CD4-positive, alpha-beta memory T cell (primary cell): ENCODE measurements around the gene CYB5R4. TPM values are rescaled to one million over a fixed set of nuclear protein-coding genes. Genes with fewer than 3 reads are reported as not detected.
"Not testable (repeated sequence)": the region's sequence is repeated elsewhere in the genome, so short reads cannot be mapped to it uniquely, and the experiment has no call there.

Experiments
- CTCF ChIA-PET: fragments of 350-600 bp; sonication (Branson Sonifier 250); formaldehyde crosslinking; loops from one replicate; lab custom pipeline; 2021; ENCODE audit warnings: inconsistent platforms; ENCODE audit not compliant: partially characterized antibody; lab: Charles Lee
- POLR2A ChIA-PET: fragments of 350-600 bp; sonication (Branson Sonifier 250); formaldehyde crosslinking; loops from one replicate; lab custom pipeline; 2021; ENCODE audit not compliant: partially characterized antibody; lab: Charles Lee
- DNase-seq, 5 donors: peaks; one replicate each; pipeline versions ENCODE4 v3.0.0 to v3.0.0-alpha.2; 2020 to 2022; ENCODE audit warnings: mixed read lengths in 1 of 5
- H3K27ac ChIP-seq: one replicate; pipeline ENCODE4 v1.7.0; 2013; ENCODE audit warnings: low read depth, low read length
- H3K27me3 ChIP-seq: 2 replicates; pipeline ENCODE4 v1.7.0; 2013; ENCODE audit warnings: mild to moderate bottlenecking, low read length, moderate library complexity; ENCODE audit not compliant: insufficient read depth
- H3K36me3 ChIP-seq: 2 replicates; pipeline ENCODE4 v1.7.0; 2013; ENCODE audit warnings: mild to moderate bottlenecking, low read length, moderate library complexity; ENCODE audit not compliant: insufficient read depth
- H3K4me1 ChIP-seq: 2 replicates; pipeline ENCODE4 v1.7.0; 2013; ENCODE audit warnings: mild to moderate bottlenecking, low read length, moderate library complexity; ENCODE audit not compliant: insufficient read depth
- H3K4me3 ChIP-seq, 2 donors: one replicate each; pipeline ENCODE4 v1.7.0; 2013; ENCODE audit warnings: low read length in 2 of 2, mild to moderate bottlenecking in 1 of 2
- H3K9me3 ChIP-seq, 2 donors: one replicate each; pipeline ENCODE4 v1.7.0; 2013; ENCODE audit warnings: low read length in 2 of 2, control low read depth in 1 of 2; ENCODE audit not compliant: control insufficient read depth in 1 of 2
- H3K27ac Mint-ChIP-seq, 7 donors: one replicate each; pipeline ENCODE4 v1.8.0; 2020 to 2021; ENCODE audit warnings: mixed read lengths in 7 of 7, mild to moderate bottlenecking in 6 of 7, inconsistent platforms in 3 of 7, moderate library complexity in 3 of 7
- H3K27me3 Mint-ChIP-seq, 2 donors: one replicate each; pipeline ENCODE4 v1.8.0; 2020 to 2021; ENCODE audit warnings: mixed read lengths in 2 of 2
- H3K36me3 Mint-ChIP-seq, 2 donors: one replicate each; pipeline ENCODE4 v1.8.0; 2020 to 2021; ENCODE audit warnings: mixed read lengths in 2 of 2, inconsistent platforms in 1 of 2, mild to moderate bottlenecking in 1 of 2
- H3K4me1 Mint-ChIP-seq, 4 donors: one replicate each; pipeline ENCODE4 v1.8.0; 2020 to 2021; ENCODE audit warnings: mixed read lengths in 4 of 4, mild to moderate bottlenecking in 1 of 4
- H3K4me3 Mint-ChIP-seq, 8 donors: one replicate each; pipeline ENCODE4 v1.8.0; 2020 to 2021; ENCODE audit warnings: mixed read lengths in 8 of 8, mild to moderate bottlenecking in 7 of 8, moderate library complexity in 6 of 8, inconsistent platforms in 3 of 8
- H3K9me3 Mint-ChIP-seq, 8 donors: one replicate each; pipeline ENCODE4 v1.8.0; 2020 to 2021; ENCODE audit warnings: mixed read lengths in 8 of 8, mild to moderate bottlenecking in 5 of 8, inconsistent platforms in 3 of 8, moderate library complexity in 1 of 8
- intact Hi-C: fragments of 100-400 bp; cut with micrococcal nuclease; formaldehyde crosslinking; loops from one replicate; pipeline ENCODE4 v1.15.1; 2023
- polyA plus RNA-seq, 2 donors: library from polyadenylated mRNA; unstranded; fragments of 300-500 nt; fragmentation: Illumina TruSeq; gene quantifications; one replicate each; pipeline ENCODE4 v1.2.3, GENCODE V29; 2021
- total RNA-seq, 2 experiments: library from RNA; stranded (reverse); gene quantifications; one replicate each; pipeline ENCODE4 v1.2.3, GENCODE V29; 2021

CYB5R4 gene
- total and polyA plus RNA-seq, 4 experiments from 2014 or later = 24.0 to 45.2 (median 29.1) TPM

GRCh38 chr6:83928286-83928685 lies 68.8 kb downstream of the CYB5R4 start:
- Histone ChIP-seq H3K4me1 (no peaks in the 10 kb centered on the region), H3K36me3 (peaks cover 13% of the 10 kb centered on the region), H3K27ac (no peak overlapping the region), H3K27me3 (no peaks in the 10 kb centered on the region), H3K9me3 (no peaks in the 10 kb centered on the region), H3K4me3 (no peak overlapping the region)
- CTCF ChIA-PET = no interaction called here
- Mint-ChIP-seq H3K36me3 (peaks cover 70 to 73% of the 10 kb centered on the region in 2 donors), H3K4me3 (no peak overlapping the region), H3K9me3 (peaks cover 0 to 2% (median 0%) of the 10 kb centered on the region in 8 donors), H3K27ac (no peak overlapping the region), H3K4me1 (no peaks in the 10 kb centered on the region), H3K27me3 (no peaks in the 10 kb centered on the region)
- intact Hi-C loops = no loop called here
- POLR2A ChIA-PET = no interaction called here
- DNase-seq = no peak

GRCh38 chr6:83946201-83946833 lies 86.8 kb downstream of the CYB5R4 start:
- DNase-seq = not testable (repeated sequence)

GRCh38 chr6:83947983-83948382 lies 88.5 kb downstream of the CYB5R4 start:
- H3K36me3 ChIP-seq, H3K9me3 ChIP-seq, POLR2A ChIA-PET, H3K4me3 Mint-ChIP-seq, H3K4me1 Mint-ChIP-seq, intact Hi-C loops, H3K27me3 Mint-ChIP-seq, H3K27ac ChIP-seq, H3K4me3 ChIP-seq, H3K4me1 ChIP-seq, H3K27me3 ChIP-seq, DNase-seq, H3K27ac Mint-ChIP-seq, CTCF ChIA-PET: not testable (repeated sequence)
- Mint-ChIP-seq H3K9me3 (peaks cover 3 to 49% (median 31%) of the 10 kb centered on the region in 8 donors), H3K36me3 (peaks cover 53 to 55% of the 10 kb centered on the region in 2 donors)

More at GRCh38 chr6:83946201-83946833, 86.8 kb downstream of the CYB5R4 start:
- H3K36me3 ChIP-seq, H3K27me3 ChIP-seq, H3K4me1 ChIP-seq, H3K27ac Mint-ChIP-seq, POLR2A ChIA-PET, intact Hi-C loops, H3K27me3 Mint-ChIP-seq, H3K4me3 ChIP-seq, H3K4me1 Mint-ChIP-seq, H3K27ac ChIP-seq, CTCF ChIA-PET, H3K9me3 ChIP-seq, H3K4me3 Mint-ChIP-seq: not testable (repeated sequence)
- H3K36me3 Mint-ChIP-seq = peaks cover 53 to 55% of the 10 kb centered on the region in 2 donors
- peaks cover 3 to 53% (median 33%) of the 10 kb centered on the region in 8 donors for H3K9me3 Mint-ChIP-seq

- Histone ChIP-seq H3K4me1 (no peaks in the 10 kb centered on the region), H3K27me3 (no peaks in the 10 kb centered on the region), H3K36me3 (no peaks in the 10 kb centered on the region), H3K27ac (no peak overlapping the region), H3K4me3 (no peak overlapping the region), H3K9me3 (peaks cover 0 to 5% of the 10 kb centered on the region in 2 donors)
- H3K4me3 Mint-ChIP-seq = no peak overlapping the region
- H3K9me3 Mint-ChIP-seq = peaks cover 3 to 44% (median 27%) of the 10 kb centered on the region in 8 donors
- H3K27me3 Mint-ChIP-seq = no peaks in the 10 kb centered on the region
- CTCF ChIA-PET = no interaction called here
- intact Hi-C loops = no loop called here
- no peak for DNase-seq
- no peak overlapping the region for H3K27ac Mint-ChIP-seq
- POLR2A ChIA-PET = no interaction called here
- peaks cover 52 to 56% of the 10 kb centered on the region in 2 donors for H3K36me3 Mint-ChIP-seq
- no peaks in the 10 kb centered on the region for H3K4me1 Mint-ChIP-seq
Observed at GRCh38 chr6:83948851-83949250, 89.4 kb downstream of the CYB5R4 start.

GRCh38 chr6:83951423-83951822 lies 91.9 kb downstream of the CYB5R4 start:
- H3K27ac ChIP-seq, H3K9me3 ChIP-seq, CTCF ChIA-PET, H3K27me3 ChIP-seq, H3K36me3 ChIP-seq, POLR2A ChIA-PET, H3K4me1 ChIP-seq, DNase-seq, intact Hi-C loops, H3K27me3 Mint-ChIP-seq, H3K4me3 ChIP-seq, H3K27ac Mint-ChIP-seq, H3K4me3 Mint-ChIP-seq, H3K4me1 Mint-ChIP-seq: not testable (repeated sequence)
- peaks cover 54 to 55% of the 10 kb centered on the region in 2 donors for H3K36me3 Mint-ChIP-seq
- peaks cover 0 to 19% (median 10%) of the 10 kb centered on the region in 8 donors for H3K9me3 Mint-ChIP-seq

- H3K36me3 Mint-ChIP-seq = peaks cover 47 to 61% of the 10 kb centered on the region in 2 donors
- no peak for DNase-seq
- H3K27ac Mint-ChIP-seq = no peak overlapping the region
- H3K4me3 Mint-ChIP-seq = no peak overlapping the region
- Histone ChIP-seq H3K9me3 (peaks cover 0 to under 1% of the 10 kb centered on the region in 2 donors), H3K27me3 (no peaks in the 10 kb centered on the region), H3K36me3 (no peaks in the 10 kb centered on the region), H3K4me3 (no peak overlapping the region), H3K4me1 (no peaks in the 10 kb centered on the region), H3K27ac (no peak overlapping the region)
- H3K4me1 Mint-ChIP-seq = no peaks in the 10 kb centered on the region
- ChIA-PET CTCF (no interaction called here), POLR2A (no interaction called here)
- intact Hi-C loops = no loop called here
- no peaks in the 10 kb centered on the region for H3K27me3 Mint-ChIP-seq
- H3K9me3 Mint-ChIP-seq = peaks cover 0 to 6% (median under 1%) of the 10 kb centered on the region in 8 donors
Observed at GRCh38 chr6:83952830-83953229, 93.3 kb downstream of the CYB5R4 start.

GRCh38 chr6:83954371-83954770 lies 94.9 kb downstream of the CYB5R4 start:
- Histone ChIP-seq H3K9me3 (no peaks in the 10 kb centered on the region), H3K4me1 (no peaks in the 10 kb centered on the region), H3K36me3 (peaks cover 5% of the 10 kb centered on the region), H3K27me3 (no peaks in the 10 kb centered on the region), H3K4me3 (no peak overlapping the region), H3K27ac (no peak overlapping the region)
- Mint-ChIP-seq H3K4me1 (no peaks in the 10 kb centered on the region), H3K27ac (no peak overlapping the region), H3K4me3 (no peak overlapping the region), H3K27me3 (no peaks in the 10 kb centered on the region), H3K36me3 (peaks cover 56 to 71% of the 10 kb centered on the region in 2 donors), H3K9me3 (peaks cover 0 to 3% (median 0%) of the 10 kb centered on the region in 8 donors)
- CTCF ChIA-PET = no interaction called here
- intact Hi-C loops = no loop called here
- POLR2A ChIA-PET = no interaction called here
- DNase-seq = no peak
